HG03139 (cell line): Measurements from ENCODE around the gene SSTR1.
"Not testable (repeated sequence)": the region's sequence is repeated elsewhere in the genome, so short reads cannot be mapped to it uniquely, and the experiment has no call there.

Experiments
- ATAC-seq: cut with Tn5 transposase; IDR thresholded peaks from one replicate; pipeline ENCODE4 v1.9.1; 2021; ENCODE audit not compliant: unreplicated experiment

Gene SSTR1

GRCh38 chr14:38207736-38208617 lies at the start of gene SSTR1:
SSTR1 (plus strand) TSS chr14:38207904; CDS start chr14:38209390, 1,486 bp downstream.
- ATAC-seq, result no peak

DNA sequence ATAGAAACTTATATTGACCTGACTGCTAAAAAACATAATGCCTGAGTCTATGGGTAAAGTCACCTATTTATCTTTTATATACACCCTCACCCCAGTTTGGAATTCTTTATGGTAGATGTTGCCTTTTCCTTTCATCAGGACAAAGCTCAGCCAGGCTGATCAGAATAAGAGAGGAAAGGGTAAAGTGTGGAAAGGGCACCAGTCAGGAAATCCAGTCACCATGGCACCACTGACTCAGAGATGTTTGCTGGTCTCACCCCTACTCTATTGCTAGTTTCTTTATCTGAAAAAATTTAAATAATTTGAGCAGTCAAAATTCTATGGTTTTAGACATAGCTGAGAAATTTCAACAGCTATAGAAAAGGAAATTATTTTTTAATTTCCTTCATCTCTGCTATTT lies 49.2 kb upstream of the SSTR1 start:
- no peak for ATAC-seq

GRCh38 chr14:38168416-38168815 lies 39.3 kb upstream of the SSTR1 start:
- no peak for ATAC-seq

- ATAC-seq, result no peak
These were observed 36.5 kb upstream of the SSTR1 start for GRCh38 chr14:38171197-38171596.

DNA sequence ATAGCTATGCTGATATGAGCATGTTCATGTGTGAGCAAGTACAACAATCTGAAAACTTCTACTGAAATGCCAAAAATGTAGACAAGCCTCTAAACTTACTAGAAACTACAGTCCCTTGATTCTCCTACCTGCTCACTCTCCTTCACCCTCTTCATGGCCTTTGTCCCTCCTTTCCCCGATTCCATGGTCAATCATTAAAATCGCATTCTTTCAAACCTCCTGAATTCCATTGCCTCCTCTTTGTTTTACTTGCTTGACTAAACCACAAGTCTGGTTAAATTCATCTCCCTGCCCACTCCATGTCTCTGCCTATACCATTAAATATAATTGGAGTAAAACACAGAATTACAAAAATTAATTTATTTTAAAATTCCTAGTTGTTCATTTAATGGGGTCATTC lies 33.0 kb upstream of the SSTR1 start:
- no peak for ATAC-seq

GRCh38 chr14:38175658-38176057 lies 32.0 kb upstream of the SSTR1 start:
- no peak for ATAC-seq

DNA sequence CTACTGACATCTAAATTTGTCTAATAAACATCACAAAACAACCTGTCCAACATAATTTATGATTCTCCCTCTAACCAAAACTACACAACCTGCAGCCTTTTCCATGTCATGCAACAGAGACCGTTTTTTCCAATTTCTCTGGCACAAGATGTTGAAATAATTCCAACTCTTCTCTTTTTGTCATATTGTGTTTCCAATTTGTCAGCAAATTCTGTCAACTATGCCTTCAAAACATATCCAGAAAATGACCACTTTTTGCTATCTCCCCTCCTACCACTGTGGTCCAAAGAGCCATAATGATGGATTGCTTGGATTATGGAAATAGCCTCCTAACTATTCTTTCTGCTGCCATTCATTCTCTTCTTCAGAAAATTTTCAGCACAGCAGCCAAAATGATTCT lies 31.3 kb upstream of the SSTR1 start:
- no peak for ATAC-seq

GRCh38 chr14:38184132-38184531 lies 23.6 kb upstream of the SSTR1 start:
- no peak for ATAC-seq

- ATAC-seq, result no peak
These were observed 22.0 kb upstream of the SSTR1 start for GRCh38 chr14:38185671-38186070.

DNA sequence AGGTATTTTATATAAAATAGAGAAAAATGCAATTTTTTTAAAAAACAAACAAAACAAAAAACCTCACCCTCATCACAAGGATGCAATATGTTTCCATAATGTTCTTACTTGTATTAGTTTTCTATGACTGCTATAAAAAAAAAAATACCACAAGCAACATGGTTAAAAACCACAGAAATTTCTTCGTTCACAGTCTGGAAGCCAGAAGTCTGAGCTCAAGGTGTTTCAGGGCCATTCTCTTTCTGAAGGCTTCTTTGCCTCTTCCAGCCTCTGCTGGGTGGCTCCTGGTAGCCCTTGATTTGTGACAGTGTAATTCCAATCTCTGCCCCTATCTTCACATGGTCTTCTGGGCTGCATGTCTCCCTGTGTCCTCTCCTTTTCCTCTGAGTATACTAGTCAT lies 21.5 kb upstream of the SSTR1 start:
- no peak for ATAC-seq

GRCh38 chr14:38187528-38187927 lies 20.2 kb upstream of the SSTR1 start:
- ATAC-seq, result no peak

DNA sequence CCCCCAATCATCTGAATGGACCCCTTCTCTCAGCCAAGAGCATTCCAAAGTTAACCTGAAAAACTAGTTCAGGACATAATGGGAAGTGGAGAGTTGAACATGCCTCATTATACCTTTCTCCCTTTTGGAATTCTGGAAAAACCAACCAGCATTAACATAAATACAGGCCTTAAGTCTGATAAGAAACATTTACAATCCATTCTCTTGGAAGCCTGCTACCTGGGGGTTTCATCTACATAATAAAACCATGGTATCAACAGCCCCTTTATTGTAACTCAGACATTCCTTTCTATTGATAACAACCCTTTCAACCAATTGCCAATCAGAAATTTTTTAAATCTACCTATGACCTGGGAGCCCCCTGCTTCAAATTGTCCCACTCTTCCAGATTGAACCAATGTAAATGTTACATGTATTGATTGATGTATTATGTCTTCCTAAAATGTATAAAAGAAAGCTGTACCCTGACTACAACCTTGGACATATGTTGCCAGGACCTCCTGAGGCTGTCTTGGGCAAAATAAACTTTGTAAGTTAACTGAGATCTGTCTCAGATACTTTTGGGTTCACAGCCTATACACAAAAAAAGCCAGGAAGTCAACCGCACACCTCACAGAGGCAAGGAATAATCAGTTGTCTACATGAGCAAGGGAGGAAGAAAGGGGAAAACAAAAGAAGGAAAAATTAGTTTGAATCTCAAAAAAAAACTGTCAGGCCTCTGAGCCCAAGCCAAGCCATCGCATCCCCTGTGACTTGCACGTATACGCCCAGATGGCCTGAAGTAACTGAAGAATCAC lies 17.6 kb upstream of the SSTR1 start:
- ATAC-seq, result no peak

DNA sequence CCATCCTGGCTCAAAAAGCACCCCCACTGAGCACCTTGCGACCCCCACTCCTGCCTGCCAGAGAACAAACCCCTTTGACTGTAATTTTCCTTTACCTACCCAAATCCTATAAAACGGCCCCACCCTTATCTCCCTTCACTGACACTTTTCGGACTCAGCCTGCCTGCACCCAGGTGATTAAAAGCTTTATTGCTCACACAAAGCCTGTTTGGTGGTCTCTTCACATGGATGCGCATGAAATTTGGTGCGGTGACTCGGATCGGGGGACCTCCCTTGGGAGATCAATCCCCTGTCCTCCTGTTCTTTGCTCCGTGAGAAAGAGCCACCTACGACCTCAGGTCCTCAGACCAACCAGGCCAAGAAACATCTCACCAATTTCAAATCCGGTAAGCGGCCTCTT lies 16.9 kb upstream of the SSTR1 start:
- ATAC-seq, result not testable (repeated sequence)

DNA sequence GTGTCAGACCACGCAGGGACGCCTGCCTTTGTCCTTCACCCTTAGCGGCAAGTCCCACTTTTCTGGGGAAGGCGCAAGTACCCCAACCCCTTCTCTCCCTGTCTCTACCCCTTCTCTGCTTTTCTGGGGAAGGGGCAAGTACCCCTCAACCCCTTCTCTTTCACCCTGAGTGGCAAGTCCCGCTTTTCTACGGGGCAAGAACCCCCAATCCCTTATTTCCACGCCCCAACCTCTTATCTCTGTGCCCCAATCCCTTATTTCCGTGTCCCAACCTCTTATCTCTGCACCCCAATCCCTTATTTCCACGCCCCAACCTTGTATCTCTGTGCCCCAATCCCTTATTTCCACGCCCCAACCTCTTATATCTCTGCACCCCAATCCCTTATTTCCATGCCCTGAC lies 16.2 kb upstream of the SSTR1 start:
- not testable (repeated sequence) for ATAC-seq

DNA sequence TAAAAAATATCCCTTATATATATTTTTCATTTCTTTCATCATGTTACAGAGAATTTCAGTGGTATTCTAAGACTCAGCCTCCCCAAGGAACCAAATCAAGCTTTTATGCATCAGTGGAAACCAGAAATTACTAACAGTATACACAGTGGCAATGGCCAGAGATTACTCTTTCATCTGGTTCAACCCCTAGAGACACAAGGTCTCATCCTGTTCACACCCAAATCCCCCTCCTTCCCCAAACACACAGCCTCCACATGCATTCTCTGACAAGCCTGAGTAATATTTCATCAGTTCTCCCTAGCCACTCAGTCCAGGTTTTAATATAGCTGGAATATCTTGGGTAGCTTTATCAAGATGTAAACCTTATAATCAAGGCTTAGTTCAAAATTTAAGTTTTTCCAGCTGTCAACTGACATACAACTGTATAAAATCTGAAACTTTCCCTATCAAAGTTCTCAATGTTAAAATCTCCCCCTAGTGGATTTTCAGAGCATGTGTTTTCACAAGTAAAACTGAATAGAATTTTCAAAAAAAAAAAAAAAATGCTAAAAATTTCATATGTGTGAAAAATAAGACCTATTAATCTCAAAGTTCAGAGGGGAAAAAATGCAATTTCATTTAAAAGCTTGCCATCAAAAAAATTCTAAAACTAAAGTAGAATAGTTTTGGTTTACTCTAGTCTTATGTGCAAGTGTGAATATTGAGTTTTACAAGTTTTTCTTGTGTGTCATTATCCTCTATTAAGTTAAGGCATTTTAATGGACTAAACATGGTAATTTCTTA lies 10.5 kb upstream of the SSTR1 start:
- no peak for ATAC-seq

DNA sequence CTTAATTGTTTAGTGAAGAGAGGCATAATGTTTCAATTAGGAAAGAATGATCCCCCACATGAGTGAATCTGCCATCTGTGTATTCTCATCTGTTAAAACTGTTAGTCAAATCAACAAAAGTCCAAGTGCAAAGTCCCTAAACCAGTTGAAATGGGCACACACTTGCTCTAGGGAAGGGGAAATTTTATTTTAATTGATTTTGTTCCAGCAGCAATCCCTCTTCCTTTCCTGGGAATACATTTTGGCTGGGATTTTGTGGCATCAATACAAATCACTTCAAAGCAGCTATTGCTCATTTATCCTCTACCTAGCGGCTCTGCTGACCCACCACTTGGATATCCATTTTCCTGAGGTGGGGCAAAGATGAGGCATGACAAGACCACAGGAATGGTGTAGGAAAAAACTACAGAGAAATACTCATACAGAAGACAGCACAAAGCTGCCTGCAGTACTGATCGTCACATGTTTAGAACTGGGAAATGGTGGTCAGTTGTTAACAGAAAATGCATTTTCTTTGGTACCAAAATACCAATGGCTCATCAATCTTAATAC lies 9.8 kb upstream of the SSTR1 start:
- no peak for ATAC-seq

- no peak for ATAC-seq
These were observed 9.3 kb upstream of the SSTR1 start for GRCh38 chr14:38198425-38198824.

DNA sequence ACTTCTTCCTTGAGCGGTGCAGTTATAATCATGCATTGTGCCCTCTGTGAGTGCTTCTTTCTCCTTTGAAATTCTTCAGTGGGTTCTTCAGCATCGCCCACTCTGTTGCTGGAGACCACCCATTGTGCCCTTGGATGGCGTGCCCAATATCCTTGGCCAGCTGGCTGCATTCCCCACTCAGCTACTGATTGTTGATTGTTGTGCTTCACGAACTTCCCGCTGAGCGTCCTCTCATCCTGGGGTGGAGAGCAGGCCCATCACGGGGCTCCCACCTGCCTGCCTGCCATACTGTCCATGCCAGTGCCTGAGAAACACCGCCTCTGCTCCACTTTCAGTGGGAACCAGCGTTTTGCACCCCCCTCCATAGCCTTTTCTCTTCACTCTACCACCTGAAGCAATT lies 8.6 kb upstream of the SSTR1 start:
- ATAC-seq, result no peak

GRCh38 chr14:38199739-38200138 lies 8.0 kb upstream of the SSTR1 start:
- no peak for ATAC-seq

- no peak for ATAC-seq
These were observed 6.4 kb upstream of the SSTR1 start for GRCh38 chr14:38201137-38201828.
